Activated CD8-positive, alpha-beta T cell treated with anti-CD3 and anti-CD28 coated beads for 36 hours (primary cell): ENCODE measurements around the gene DMAC2L. TPM values are rescaled to one million over a fixed set of nuclear protein-coding genes. Genes with fewer than 3 reads are reported as not detected.
"Not testable (repeated sequence)": the region's sequence is repeated elsewhere in the genome, so short reads cannot be mapped to it uniquely, and the experiment has no call there.

Experiments used
- ATAC-seq: fragments of 200-7000 bp; cut with Tn5 transposase; one replicate; pipeline ENCODE4 v1.10.0; 2021; ENCODE audit warnings: mild to moderate bottlenecking, moderate library complexity
- CTCF ChIA-PET: fragments of 350-600 bp; sonication (Branson Sonifier 250); formaldehyde crosslinking; loops from one replicate; lab custom pipeline; 2021; ENCODE audit warnings: antibody characterized with exemption; lab: Charles Lee
- POLR2A ChIA-PET: fragments of 350-600 bp; sonication (Branson Sonifier 250); formaldehyde crosslinking; loops from one replicate; lab custom pipeline; 2021; ENCODE audit warnings: antibody characterized with exemption; lab: Charles Lee
- DNase-seq: peaks from one replicate; pipeline ENCODE4 v3.0.0-alpha.2; 2020
- H3K27ac Mint-ChIP-seq: one replicate; pipeline ENCODE4 v1.8.0; 2021; ENCODE audit warnings: mild to moderate bottlenecking, mixed read lengths
- H3K27me3 Mint-ChIP-seq: one replicate; pipeline ENCODE4 v1.8.0; 2021; ENCODE audit warnings: mixed read lengths
- H3K36me3 Mint-ChIP-seq: one replicate; pipeline ENCODE4 v1.8.0; 2021; ENCODE audit warnings: low read depth, mixed read lengths
- H3K4me1 Mint-ChIP-seq: one replicate; pipeline ENCODE4 v1.8.0; 2021; ENCODE audit warnings: low read depth, mixed read lengths
- H3K4me3 Mint-ChIP-seq: one replicate; pipeline ENCODE4 v1.8.0; 2021; ENCODE audit warnings: mild to moderate bottlenecking, moderate library complexity, mixed read lengths
- H3K9me3 Mint-ChIP-seq: one replicate; pipeline ENCODE4 v1.8.0; 2021; ENCODE audit warnings: mixed read lengths
- CTCF ChIP-seq: fragments of 200-600 bp; IDR thresholded peaks from one replicate; pipeline ENCODE4 v1.8.0; 2022; ENCODE audit warnings: antibody characterized with exemption, mild to moderate bottlenecking
- intact Hi-C: fragments of 100-400 bp; cut with micrococcal nuclease; formaldehyde crosslinking; loops from one replicate; pipeline ENCODE4 v1.10.0; 2022
- total RNA-seq, 2 experiments: library from RNA; stranded (reverse); gene quantifications; one replicate each; pipeline ENCODE4 v1.2.3, GENCODE V29; 2021

DMAC2L gene
- total RNA-seq, 2 experiments from 2014 or later, result 15.5 to 17.6 TPM

- Mint-ChIP-seq H3K4me1 (no peaks in the 10 kb centered on the region), H3K27ac (no peak overlapping the region), H3K4me3 (no peak overlapping the region), H3K36me3 (peaks cover 9% of the 10 kb centered on the region), H3K9me3 (no peaks in the 10 kb centered on the region), H3K27me3 (no peaks in the 10 kb centered on the region)
- intact Hi-C loops, result no loop called here
- TF ChIP-seq CTCF, result no peak
- DNase-seq (no peak), ATAC-seq (no peak)
- POLR2A ChIA-PET, result no interaction called here
- CTCF ChIA-PET, result no interaction called here
Measured at GRCh38 chr14:50353126-50353525, 41.0 kb downstream of the DMAC2L start.

- H3K4me1 Mint-ChIP-seq, result no peaks in the 10 kb centered on the region
- H3K4me3 Mint-ChIP-seq, result no peak overlapping the region
- no peaks in the 10 kb centered on the region for H3K9me3 Mint-ChIP-seq
- ChIA-PET CTCF (no interaction called here), POLR2A (no interaction called here)
- no peak overlapping the region for H3K27ac Mint-ChIP-seq
- TF ChIP-seq CTCF, result no peak
- intact Hi-C loops, result no loop called here
- ATAC-seq (no peak), DNase-seq (no peak)
- H3K27me3 Mint-ChIP-seq, result no peaks in the 10 kb centered on the region
- peaks cover 11% of the 10 kb centered on the region for H3K36me3 Mint-ChIP-seq
Measured at GRCh38 chr14:50354527-50354926, 42.4 kb downstream of the DMAC2L start.

- TF ChIP-seq CTCF, result no peak
- ChIA-PET CTCF (interaction anchor here (1.0 to 1.2 kb wide), 3 partner anchors 10 to 35 kb away, joined by 3 to 5 read pairs (median 3); no protein-coding TSS in a partner anchor), POLR2A (no interaction called here)
- Mint-ChIP-seq H3K4me1 (no peaks in the 10 kb centered on the region), H3K9me3 (no peaks in the 10 kb centered on the region), H3K27me3 (no peaks in the 10 kb centered on the region), H3K36me3 (peaks cover 11% of the 10 kb centered on the region), H3K27ac (no peak overlapping the region), H3K4me3 (no peak overlapping the region)
- ATAC-seq (no peak), DNase-seq (no peak)
- intact Hi-C loops, result no loop called here
Measured at GRCh38 chr14:50355692-50356091, 43.6 kb downstream of the DMAC2L start.

- POLR2A ChIA-PET, intact Hi-C loops, H3K4me1 Mint-ChIP-seq, H3K27me3 Mint-ChIP-seq, H3K27ac Mint-ChIP-seq, ATAC-seq, H3K4me3 Mint-ChIP-seq, DNase-seq, H3K9me3 Mint-ChIP-seq: not testable (repeated sequence)
- CTCF ChIA-PET, result interaction anchor here (1.0 to 1.2 kb wide), 2 partner anchors 14 to 35 kb away, joined by 3 to 5 read pairs; no protein-coding TSS in a partner anchor
- H3K36me3 Mint-ChIP-seq, result peaks cover 11% of the 10 kb centered on the region
Measured at GRCh38 chr14:50356283-50356682, 44.2 kb downstream of the DMAC2L start.

GRCh38 chr14:50357124-50357523 lies 45.0 kb downstream of the DMAC2L start:
- DNase-seq (no peak), ATAC-seq (no peak)
- no peak overlapping the region for H3K27ac Mint-ChIP-seq
- peaks cover 11% of the 10 kb centered on the region for H3K36me3 Mint-ChIP-seq
- no peaks in the 10 kb centered on the region for H3K27me3 Mint-ChIP-seq
- ChIA-PET POLR2A (no interaction called here), CTCF (interaction anchor here (1.4 kb wide), 1 partner anchor 12 kb away, joined by 3 read pairs; no protein-coding TSS in a partner anchor)
- intact Hi-C loops, result no loop called here
- TF ChIP-seq CTCF, result no peak
- H3K9me3 Mint-ChIP-seq, result no peaks in the 10 kb centered on the region
- H3K4me1 Mint-ChIP-seq, result no peaks in the 10 kb centered on the region
- no peak overlapping the region for H3K4me3 Mint-ChIP-seq
